Hepatocyte (in vitro differentiated cells): ENCODE results near the gene CEP192. TPM values are rescaled to one million over a fixed set of nuclear protein-coding genes. Genes with fewer than 3 reads are reported as not detected.

Experiments
- DNase-seq: peaks from one replicate; pipeline ENCODE4 v3.0.0-alpha.2; 2016; ENCODE audit warnings: low spot score
- H2AFZ ChIP-seq: fragments of 200-600 bp; sonication (generic); 2 replicates; pipeline ENCODE4 v1.6.0; 2016; ENCODE audit warnings: antibody characterized with exemption, mild to moderate bottlenecking
- H3K27ac ChIP-seq: fragments of 200-600 bp; sonication (generic); 2 replicates; pipeline ENCODE4 v1.5.1; 2016; ENCODE audit warnings: mild to moderate bottlenecking
- H3K27me3 ChIP-seq: fragments of 200-600 bp; sonication (generic); 2 replicates; pipeline ENCODE4 v1.6.1; 2016
- H3K36me3 ChIP-seq: fragments of 200-600 bp; sonication (generic); replicated peaks from 2 replicates; pipeline ENCODE4 v1.5.1; 2016; ENCODE audit warnings: low read depth; ENCODE audit not compliant: insufficient read depth
- H3K4me1 ChIP-seq: fragments of 200-600 bp; sonication (generic); 2 replicates; pipeline ENCODE4 v1.5.1; 2016; ENCODE audit warnings: mild to moderate bottlenecking, moderate library complexity; ENCODE audit not compliant: insufficient read depth
- H3K4me2 ChIP-seq: fragments of 200-600 bp; sonication (generic); 2 replicates; pipeline ENCODE4 v1.6.0; 2016
- H3K4me3 ChIP-seq: fragments of 200-600 bp; sonication (generic); 2 replicates; pipeline ENCODE4 v1.5.1; 2016; ENCODE audit warnings: mild to moderate bottlenecking
- H3K79me2 ChIP-seq: fragments of 200-600 bp; sonication (generic); 2 replicates; pipeline ENCODE4 v1.6.0; 2017; ENCODE audit warnings: mild to moderate bottlenecking
- H3K9me2 ChIP-seq: fragments of 200-600 bp; sonication (generic); replicated peaks from 2 replicates; pipeline ENCODE4 v1.6.0; 2017; ENCODE audit warnings: mild to moderate bottlenecking; ENCODE audit not compliant: insufficient read depth
- H3K9me3 ChIP-seq: fragments of 200-600 bp; sonication (generic); 2 replicates; pipeline ENCODE4 v1.5.1; 2016; ENCODE audit warnings: low read depth, mild to moderate bottlenecking
- H4K20me1 ChIP-seq: fragments of 200-600 bp; sonication (generic); 2 replicates; pipeline ENCODE4 v1.6.0; 2016; ENCODE audit warnings: mild to moderate bottlenecking; ENCODE audit not compliant: insufficient read depth, poor library complexity, severe bottlenecking
- EZH2 ChIP-seq: fragments of 200-600 bp; sonication (generic); IDR thresholded peaks from 2 replicates; pipeline ENCODE4 v1.6.1; 2016; ENCODE audit warnings: antibody characterized with exemption, mild to moderate bottlenecking, borderline replicate concordance
- EZH2phosphoT487 ChIP-seq: fragments of 200-600 bp; sonication (generic); IDR thresholded peaks from one replicate; pipeline ENCODE4 v1.6.1; 2018; ENCODE audit warnings: antibody characterized with exemption, mild to moderate bottlenecking, low read depth, moderate library complexity; ENCODE audit not compliant: unreplicated experiment, severe bottlenecking
- WGBS: methylation state at CpG from one replicate; pipeline ENCODE4 v1.1.6; 2016; ENCODE audit warnings: low lambda C conversion rate; ENCODE audit errors: missing lambda C conversion rate; 5-methylcytosine and 5-hydroxymethylcytosine counted together
- polyA plus RNA-seq: library from polyadenylated mRNA; unstranded; fragments of >200 nt; fragmentation: Nextera tagmentation; extraction: Ambion mirVana; gene quantifications from 2 replicates; pipeline ENCODE4 v1.2.1, GENCODE V29; 2016
- total RNA-seq: library from RNA; depleted of rRNA; stranded (reverse); fragments of >200 nt; gene quantifications from 2 replicates; pipeline ENCODE4 v1.2.3, GENCODE V29; 2014
- TF ChIP-seq, protein P1 (sequence below): fragments of 200-600 bp; sonication (generic); IDR thresholded peaks from 2 replicates; pipeline ENCODE4 v1.5.1; 2016; ENCODE audit warnings: antibody characterized with exemption, mild to moderate bottlenecking; ENCODE audit not compliant: poor library complexity

CEP192 gene
- total and polyA plus RNA-seq, 2 experiments from 2014 or later = 7.9 to 17.4 TPM

DNA sequence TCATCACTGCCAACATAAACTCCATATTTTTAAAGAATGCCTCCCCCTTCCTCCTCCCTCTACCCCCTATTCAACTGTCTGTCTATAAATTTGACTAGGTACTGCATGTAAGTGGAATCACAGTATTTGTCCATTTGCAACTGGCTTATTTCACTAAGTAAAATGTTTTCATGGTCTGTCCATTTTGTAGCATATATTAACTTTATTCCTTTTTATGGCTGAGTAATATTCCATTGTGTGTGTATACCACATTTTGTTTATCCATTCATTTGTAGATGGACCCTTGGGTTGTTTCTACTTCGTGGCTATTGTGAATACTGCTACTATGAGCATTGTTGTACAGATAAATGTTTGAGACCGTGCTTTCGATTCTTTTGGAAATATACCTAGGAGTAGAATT, 32.7 kb upstream of the CEP192 start:
- Histone ChIP-seq H2AFZ (no peak overlapping the region), H3K9me3 (no peaks in the 10 kb centered on the region), H4K20me1 (no peaks in the 10 kb centered on the region), H3K27me3 (no peaks in the 10 kb centered on the region), H3K9me2 (no peaks in the 10 kb centered on the region), H3K4me2 (no peak overlapping the region), H3K4me3 (no peak overlapping the region), H3K79me2 (peaks cover 45% of the 10 kb centered on the region), H3K36me3 (no peaks in the 10 kb centered on the region), H3K4me1 (no peaks in the 10 kb centered on the region), H3K27ac (no peak overlapping the region)
- TF ChIP-seq, protein P1, sequence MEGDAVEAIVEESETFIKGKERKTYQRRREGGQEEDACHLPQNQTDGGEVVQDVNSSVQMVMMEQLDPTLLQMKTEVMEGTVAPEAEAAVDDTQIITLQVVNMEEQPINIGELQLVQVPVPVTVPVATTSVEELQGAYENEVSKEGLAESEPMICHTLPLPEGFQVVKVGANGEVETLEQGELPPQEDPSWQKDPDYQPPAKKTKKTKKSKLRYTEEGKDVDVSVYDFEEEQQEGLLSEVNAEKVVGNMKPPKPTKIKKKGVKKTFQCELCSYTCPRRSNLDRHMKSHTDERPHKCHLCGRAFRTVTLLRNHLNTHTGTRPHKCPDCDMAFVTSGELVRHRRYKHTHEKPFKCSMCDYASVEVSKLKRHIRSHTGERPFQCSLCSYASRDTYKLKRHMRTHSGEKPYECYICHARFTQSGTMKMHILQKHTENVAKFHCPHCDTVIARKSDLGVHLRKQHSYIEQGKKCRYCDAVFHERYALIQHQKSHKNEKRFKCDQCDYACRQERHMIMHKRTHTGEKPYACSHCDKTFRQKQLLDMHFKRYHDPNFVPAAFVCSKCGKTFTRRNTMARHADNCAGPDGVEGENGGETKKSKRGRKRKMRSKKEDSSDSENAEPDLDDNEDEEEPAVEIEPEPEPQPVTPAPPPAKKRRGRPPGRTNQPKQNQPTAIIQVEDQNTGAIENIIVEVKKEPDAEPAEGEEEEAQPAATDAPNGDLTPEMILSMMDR = no peak
- TF ChIP-seq EZH2phosphoT487 (no peak), EZH2 (no peak)
- 99% methylated on average over 3 of the region's 3 CpGs for WGBS
- DNase-seq = no peak

DNA sequence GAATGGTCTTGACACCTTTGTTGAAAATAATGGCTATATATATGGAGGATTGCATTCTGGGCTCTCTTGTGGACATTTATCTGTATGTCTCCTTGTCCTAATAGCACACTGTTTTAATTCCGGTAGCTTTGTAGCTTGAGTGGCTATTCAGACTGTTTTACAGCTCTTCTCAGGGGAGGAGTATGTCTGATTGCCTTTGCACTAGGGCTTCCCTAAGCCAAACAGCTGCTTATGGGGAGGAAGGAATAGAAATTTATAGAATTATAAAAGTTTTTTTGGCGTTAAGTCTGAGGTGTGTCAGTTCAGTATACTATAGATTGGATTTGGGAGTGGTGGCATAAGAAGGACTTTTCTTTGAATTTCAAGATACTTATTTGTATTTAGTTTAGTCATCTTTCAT, 30.8 kb upstream of the CEP192 start:
- Histone ChIP-seq H3K4me3 (no peak overlapping the region), H3K4me1 (no peaks in the 10 kb centered on the region), H2AFZ (no peak overlapping the region), H3K27ac (no peak overlapping the region), H3K4me2 (no peak overlapping the region), H3K36me3 (no peaks in the 10 kb centered on the region), H3K27me3 (no peaks in the 10 kb centered on the region), H4K20me1 (no peaks in the 10 kb centered on the region), H3K79me2 (peaks cover 38% of the 10 kb centered on the region), H3K9me2 (no peaks in the 10 kb centered on the region), H3K9me3 (no peaks in the 10 kb centered on the region)
- TF ChIP-seq EZH2phosphoT487 (no peak), EZH2 (no peak)
- TF ChIP-seq, protein P1 = no peak
- no peak for DNase-seq
- 73% methylated on average over 2 of the region's 2 CpGs for WGBS

DNA sequence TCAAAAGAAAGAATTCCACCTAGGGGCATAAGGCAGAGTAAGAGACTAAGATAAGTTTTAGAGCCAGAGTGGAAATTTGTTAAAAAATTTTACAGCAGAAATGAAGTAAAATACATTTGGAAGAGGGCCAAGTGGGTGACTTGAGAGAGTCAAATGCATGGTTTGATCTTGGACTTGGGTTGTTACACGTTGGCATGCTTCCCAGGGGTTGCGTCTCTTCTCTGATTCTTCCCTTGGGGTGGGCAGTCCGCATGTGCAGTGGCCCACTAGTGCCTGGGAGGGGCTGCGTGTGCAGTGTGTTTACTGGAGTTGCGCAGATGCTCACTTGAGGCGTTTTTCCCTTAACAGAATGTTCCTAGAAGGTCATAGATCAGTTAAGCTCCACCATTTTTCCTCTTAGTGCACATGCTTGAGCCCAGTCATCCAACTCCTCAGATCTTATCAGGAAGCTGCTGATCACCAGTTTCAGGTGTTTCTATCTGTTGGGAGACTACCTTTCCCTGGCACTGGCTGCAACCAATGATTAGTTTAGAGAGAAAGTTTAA, 30.2 kb upstream of the CEP192 start:
- Histone ChIP-seq H3K4me2 (no peak overlapping the region), H3K9me3 (no peaks in the 10 kb centered on the region), H3K36me3 (no peaks in the 10 kb centered on the region), H3K27ac (no peak overlapping the region), H3K9me2 (no peaks in the 10 kb centered on the region), H3K79me2 (peaks cover 35% of the 10 kb centered on the region), H4K20me1 (no peaks in the 10 kb centered on the region), H3K4me1 (no peaks in the 10 kb centered on the region), H3K27me3 (no peaks in the 10 kb centered on the region), H3K4me3 (no peak overlapping the region), H2AFZ (no peak overlapping the region)
- WGBS = 75% methylated on average over 6 of the region's 6 CpGs
- peak; percentile 35 for DNase-seq
- TF ChIP-seq, protein P1 = no peak
- TF ChIP-seq EZH2 (no peak), EZH2phosphoT487 (no peak)

DNA sequence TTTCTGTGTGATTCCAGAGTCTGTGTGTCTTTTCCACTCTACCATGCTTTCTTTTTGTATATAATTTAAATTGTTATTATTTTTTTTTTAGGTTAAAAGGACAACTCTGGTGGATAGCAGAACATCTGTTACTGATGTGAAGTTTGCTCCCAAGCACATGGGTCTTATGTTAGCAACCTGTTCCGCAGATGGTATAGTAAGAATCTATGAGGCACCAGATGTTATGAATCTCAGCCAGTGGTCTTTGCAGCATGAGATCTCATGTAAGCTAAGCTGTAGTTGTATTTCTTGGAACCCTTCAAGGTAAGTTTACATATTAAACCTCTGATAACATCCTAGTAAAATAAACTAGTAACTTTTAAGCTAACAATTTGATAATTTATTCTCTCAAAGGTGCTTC, 28.1 kb upstream of the CEP192 start:
- H3K4me2 ChIP-seq = no peak overlapping the region
- no peak overlapping the region for H2AFZ ChIP-seq
- H3K27me3 ChIP-seq = no peaks in the 10 kb centered on the region
- no peaks in the 10 kb centered on the region for H4K20me1 ChIP-seq
- H3K79me2 ChIP-seq = peaks cover 32% of the 10 kb centered on the region
- TF ChIP-seq EZH2phosphoT487 (no peak), EZH2 (no peak)
- TF ChIP-seq, protein P1 = no peak
- H3K4me3 ChIP-seq = no peak overlapping the region
- 89% methylated on average over 1 of the region's 1 CpG for WGBS
- H3K9me2 ChIP-seq = no peaks in the 10 kb centered on the region
- no peaks in the 10 kb centered on the region for H3K4me1 ChIP-seq
- DNase-seq = no peak
- no peaks in the 10 kb centered on the region for H3K9me3 ChIP-seq
- H3K36me3 ChIP-seq = no peaks in the 10 kb centered on the region
- no peak overlapping the region for H3K27ac ChIP-seq
